ENCODE results near the gene RGS2. TPM values are rescaled to one million over a fixed set of nuclear protein-coding genes. Genes with fewer than 3 reads are reported as not detected.

RGS2 gene
- total RNA-seq, 2 donors from 2014 or later: 14.5 to 32.7 TPM

DNA sequence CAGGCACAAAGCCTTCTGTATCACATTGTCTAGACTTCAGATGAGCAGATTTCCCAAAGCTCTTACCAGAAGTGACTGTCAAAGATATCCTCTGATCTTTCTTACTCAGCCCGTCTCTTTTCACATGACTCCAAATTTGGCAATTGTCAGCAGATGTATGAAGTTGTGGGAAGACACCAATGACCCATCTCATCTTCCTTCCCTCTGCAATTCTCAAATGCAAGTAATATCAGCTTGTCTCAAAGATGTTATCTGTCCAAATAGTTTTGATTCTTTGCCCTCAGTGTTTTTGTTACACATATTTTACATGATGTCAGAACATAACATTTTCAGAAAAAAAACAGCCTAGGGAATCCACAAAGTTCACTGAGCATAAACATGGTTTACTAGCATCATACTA lies 45.1 kb upstream of the RGS2 start:
- no peak for DNase-seq
- Histone ChIP-seq H3K36me3 (replicated peaks in 1 of 2; ENCODE audit: insufficient read depth in 1 of 2, low read depth in 2 of 2) (no peaks in the 10 kb centered on the region), H3K9me3 (no peaks in the 10 kb centered on the region), H3K27ac (no peak overlapping the region), H3K4me1 (no peaks in the 10 kb centered on the region), H3K27me3 (no peaks in the 10 kb centered on the region), H3K4me3 (no peak overlapping the region)
- WGBS, 2 donors: 91 to 95% methylated on average over 1 of the region's 1 CpG
- no peak for TF ChIP-seq POLR2A (IDR thresholded peaks at IDR 0.05)
- TF ChIP-seq, protein P1, sequence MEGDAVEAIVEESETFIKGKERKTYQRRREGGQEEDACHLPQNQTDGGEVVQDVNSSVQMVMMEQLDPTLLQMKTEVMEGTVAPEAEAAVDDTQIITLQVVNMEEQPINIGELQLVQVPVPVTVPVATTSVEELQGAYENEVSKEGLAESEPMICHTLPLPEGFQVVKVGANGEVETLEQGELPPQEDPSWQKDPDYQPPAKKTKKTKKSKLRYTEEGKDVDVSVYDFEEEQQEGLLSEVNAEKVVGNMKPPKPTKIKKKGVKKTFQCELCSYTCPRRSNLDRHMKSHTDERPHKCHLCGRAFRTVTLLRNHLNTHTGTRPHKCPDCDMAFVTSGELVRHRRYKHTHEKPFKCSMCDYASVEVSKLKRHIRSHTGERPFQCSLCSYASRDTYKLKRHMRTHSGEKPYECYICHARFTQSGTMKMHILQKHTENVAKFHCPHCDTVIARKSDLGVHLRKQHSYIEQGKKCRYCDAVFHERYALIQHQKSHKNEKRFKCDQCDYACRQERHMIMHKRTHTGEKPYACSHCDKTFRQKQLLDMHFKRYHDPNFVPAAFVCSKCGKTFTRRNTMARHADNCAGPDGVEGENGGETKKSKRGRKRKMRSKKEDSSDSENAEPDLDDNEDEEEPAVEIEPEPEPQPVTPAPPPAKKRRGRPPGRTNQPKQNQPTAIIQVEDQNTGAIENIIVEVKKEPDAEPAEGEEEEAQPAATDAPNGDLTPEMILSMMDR (IDR thresholded peaks at IDR 0.05): no peak
- intact Hi-C loops (cut with DNase I): no loop called here
- no peak for ATAC-seq

DNA sequence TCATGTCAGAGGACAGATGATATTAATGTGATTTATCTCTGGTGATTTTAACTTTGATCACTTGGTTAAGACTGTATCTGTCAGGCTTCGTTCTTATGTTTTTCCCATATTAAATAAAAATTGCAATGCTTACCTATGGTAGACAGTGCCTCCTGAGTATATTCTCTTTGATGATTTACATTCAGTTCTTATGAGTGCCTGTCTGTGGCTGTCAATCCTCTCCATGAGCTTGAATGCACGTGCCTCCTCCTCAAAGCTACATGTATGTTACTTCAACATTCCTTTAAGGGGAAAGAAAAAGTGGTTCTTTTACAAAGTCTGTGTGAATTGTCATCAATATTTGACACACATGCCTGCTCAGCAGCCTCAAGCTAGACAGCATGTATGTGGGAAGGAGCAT lies 44.2 kb upstream of the RGS2 start:
- H3K4me1 ChIP-seq: no peaks in the 10 kb centered on the region
- 72 to 77% methylated on average over 2 of the region's 2 CpGs for WGBS, 2 donors
- DNase-seq (no peak), ATAC-seq (no peak)
- no peak overlapping the region for H3K4me3 ChIP-seq
- H3K27ac ChIP-seq: no peak overlapping the region
- no peaks in the 10 kb centered on the region for H3K9me3 ChIP-seq
- intact Hi-C loops (cut with DNase I): no loop called here
- no peaks in the 10 kb centered on the region for H3K36me3 ChIP-seq (replicated peaks in 1 of 2; ENCODE audit: insufficient read depth in 1 of 2, low read depth in 2 of 2)
- no peaks in the 10 kb centered on the region for H3K27me3 ChIP-seq
- TF ChIP-seq, protein P1 (IDR thresholded peaks at IDR 0.05): no peak
- TF ChIP-seq POLR2A (IDR thresholded peaks at IDR 0.05): no peak

DNA sequence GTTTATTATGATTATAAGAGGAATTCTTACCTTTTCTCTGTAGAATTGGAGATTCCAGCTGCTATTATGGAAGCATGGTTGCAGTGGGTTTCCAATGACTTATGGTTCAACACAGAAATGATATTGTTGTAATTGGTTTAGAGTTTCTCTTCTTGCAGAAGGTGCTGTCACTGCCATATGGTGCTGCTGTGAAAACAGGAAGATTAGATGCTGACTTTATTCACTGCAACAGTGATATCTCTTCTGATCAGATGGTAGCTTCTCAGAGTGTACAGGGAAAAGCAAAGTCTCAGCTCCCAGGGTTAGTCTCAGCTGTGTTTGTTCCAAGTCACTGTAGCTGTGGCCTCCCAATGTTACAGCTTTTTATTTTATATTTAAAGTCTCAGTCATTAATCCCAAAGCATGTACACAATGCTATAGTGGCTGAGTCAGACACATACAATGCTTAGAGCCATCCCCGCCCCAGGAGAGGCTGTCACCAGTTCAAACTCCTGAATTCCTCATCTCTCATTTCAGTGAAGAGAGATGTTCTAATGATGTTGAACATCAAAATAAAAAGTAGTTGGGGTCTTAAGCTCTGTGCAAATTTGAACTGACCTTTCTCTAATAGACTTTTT lies 42.7 kb upstream of the RGS2 start:
- no peak for DNase-seq
- 94 to 100% methylated on average over 1 of the region's 1 CpG for WGBS, 2 donors
- TF ChIP-seq POLR2A (IDR thresholded peaks at IDR 0.05): no peak
- TF ChIP-seq, protein P1 (IDR thresholded peaks at IDR 0.05): no peak
- Histone ChIP-seq H3K36me3 (replicated peaks in 1 of 2; ENCODE audit: insufficient read depth in 1 of 2, low read depth in 2 of 2) (no peaks in the 10 kb centered on the region), H3K9me3 (no peaks in the 10 kb centered on the region), H3K4me1 (no peaks in the 10 kb centered on the region), H3K27me3 (no peaks in the 10 kb centered on the region), H3K27ac (no peak overlapping the region), H3K4me3 (no peak overlapping the region)
- intact Hi-C loops (cut with DNase I): no loop called here
- ATAC-seq: no peak

DNA sequence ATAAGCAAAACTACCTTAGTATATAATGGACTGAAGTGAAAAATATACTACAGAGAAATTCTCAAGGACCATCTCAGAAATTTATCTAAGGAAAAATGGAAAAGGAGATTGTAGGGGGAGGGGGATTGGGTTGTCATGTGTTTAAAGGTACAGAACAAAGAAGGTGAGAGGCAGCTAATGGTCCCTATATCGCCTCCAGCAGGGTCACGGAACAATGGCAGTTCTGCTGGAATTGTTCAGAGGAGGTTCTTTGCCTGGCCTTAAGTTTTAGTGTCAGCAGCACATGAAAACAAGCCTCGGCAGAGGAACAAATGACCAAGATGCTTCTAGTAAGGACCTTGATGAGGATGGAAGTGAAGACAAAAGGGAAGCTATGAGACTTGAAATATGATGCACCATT lies 42.0 kb upstream of the RGS2 start:
- Histone ChIP-seq H3K4me1 (no peaks in the 10 kb centered on the region), H3K27me3 (no peaks in the 10 kb centered on the region), H3K27ac (no peak overlapping the region), H3K9me3 (no peaks in the 10 kb centered on the region), H3K36me3 (replicated peaks in 1 of 2; ENCODE audit: insufficient read depth in 1 of 2, low read depth in 2 of 2) (no peaks in the 10 kb centered on the region), H3K4me3 (no peak overlapping the region)
- no peak for ATAC-seq
- DNase-seq: no peak
- WGBS, 2 donors: 81 to 89% methylated on average over 3 of the region's 3 CpGs
- intact Hi-C loops (cut with DNase I): no loop called here
- TF ChIP-seq POLR2A (IDR thresholded peaks at IDR 0.05): no peak
- TF ChIP-seq, protein P1 (IDR thresholded peaks at IDR 0.05): no peak

DNA sequence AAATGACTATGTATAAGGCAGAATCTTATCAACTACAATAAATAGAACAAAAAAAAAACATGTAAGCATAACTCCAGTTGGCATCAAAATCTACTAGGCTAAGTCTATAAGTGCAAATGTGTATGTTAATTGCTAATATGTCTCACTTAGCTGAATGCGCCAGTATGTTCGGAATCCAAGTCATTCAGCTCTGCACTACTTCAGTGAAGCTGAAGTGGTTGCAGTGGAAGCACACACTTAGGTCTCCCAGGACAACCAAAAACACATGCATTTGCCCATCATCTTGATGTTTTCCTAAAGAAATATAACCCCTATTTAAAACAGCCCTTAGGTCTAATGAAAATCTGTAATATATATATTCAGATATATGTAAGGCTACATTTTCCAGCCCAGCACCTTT lies 41.0 kb upstream of the RGS2 start:
- DNase-seq (no peak), ATAC-seq (no peak)
- intact Hi-C loops (cut with DNase I): no loop called here
- WGBS, 2 donors: 96 to 98% methylated on average over 2 of the region's 2 CpGs
- Histone ChIP-seq H3K27me3 (no peaks in the 10 kb centered on the region), H3K9me3 (no peaks in the 10 kb centered on the region), H3K4me3 (no peak overlapping the region), H3K27ac (no peak overlapping the region), H3K36me3 (replicated peaks in 1 of 2; ENCODE audit: insufficient read depth in 1 of 2, low read depth in 2 of 2) (no peaks in the 10 kb centered on the region), H3K4me1 (no peaks in the 10 kb centered on the region)
- TF ChIP-seq, protein P1 (IDR thresholded peaks at IDR 0.05): no peak
- no peak for TF ChIP-seq POLR2A (IDR thresholded peaks at IDR 0.05)
